GM06990 (cell line): ENCODE measurements around the gene RHBDD3.

Experiments used
- DNase-seq: peaks from one replicate; pipeline ENCODE4 v3.0.0-alpha.2; 2011; ENCODE audit not compliant: insufficient read length; ENCODE audit errors: extremely low read depth
- H3K27me3 ChIP-seq: replicated peaks from 2 replicates; pipeline ENCODE4 v1.6.0; 2011; ENCODE audit warnings: low read length; ENCODE audit not compliant: control insufficient read depth, insufficient read depth
- H3K36me3 ChIP-seq: 2 replicates; pipeline ENCODE4 v1.5.1; 2011; ENCODE audit warnings: low read length; ENCODE audit not compliant: control insufficient read depth, insufficient read depth
- H3K4me3 ChIP-seq: replicated peaks from 2 replicates; pipeline ENCODE4 v1.5.1; 2011; ENCODE audit warnings: low read depth, mild to moderate bottlenecking, control low read depth, low read length
- CTCF ChIP-seq: IDR thresholded peaks from 2 replicates; pipeline ENCODE4 v1.5.1; 2011; ENCODE audit warnings: low read length, control low read depth, mild to moderate bottlenecking, inconsistent platforms; ENCODE audit not compliant: insufficient read depth, poor library complexity, severe bottlenecking

Gene RHBDD3

DNA sequence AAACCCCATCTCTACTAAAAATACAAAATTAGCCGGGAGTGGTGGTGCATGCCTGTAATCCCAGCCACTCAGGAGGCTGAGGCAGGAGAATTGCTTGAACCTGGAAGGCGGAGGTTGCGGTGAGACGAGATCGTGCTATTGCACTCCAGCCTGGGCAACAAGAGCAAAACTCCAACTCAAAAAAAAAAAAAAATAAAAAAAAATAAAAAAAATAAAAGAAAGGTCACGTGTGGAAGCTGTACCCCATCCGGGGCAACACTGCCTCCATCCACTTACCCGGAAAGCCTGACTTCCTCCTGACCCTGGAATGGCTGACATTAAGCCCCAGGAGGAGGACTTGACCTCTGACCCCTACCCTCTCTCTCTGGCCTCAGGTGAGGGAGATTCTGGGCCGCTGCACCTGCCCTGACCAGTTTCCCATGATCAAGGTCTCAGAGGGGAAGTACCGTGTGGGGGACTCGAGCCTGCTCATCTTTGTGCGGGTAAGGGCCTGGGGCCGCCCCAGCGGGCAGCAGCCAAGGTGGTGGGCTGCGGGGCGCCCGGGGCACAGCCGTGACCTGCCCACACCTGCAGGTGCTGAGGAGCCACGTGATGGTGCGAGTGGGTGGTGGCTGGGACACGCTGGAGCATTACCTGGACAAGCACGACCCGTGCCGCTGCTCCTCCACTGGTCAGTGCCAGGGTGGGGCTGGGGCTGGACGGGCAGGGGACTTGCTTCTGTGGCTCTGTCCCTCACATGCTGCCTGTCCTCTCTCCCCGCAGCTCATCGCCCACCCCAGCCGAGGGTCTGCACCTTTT is 42.5 kb upstream of the RHBDD3 start:
- H3K36me3 ChIP-seq: no peaks in the 10 kb centered on the region
- peaks cover 1% of the 10 kb centered on the region for H3K27me3 ChIP-seq
- no peak for TF ChIP-seq CTCF
- no peak for DNase-seq
- H3K4me3 ChIP-seq: no peak overlapping the region

GRCh38 chr22:29309332-29310064 is 41.7 kb upstream of the RHBDD3 start:
- Histone ChIP-seq H3K4me3 (no peak overlapping the region), H3K36me3 (no peaks in the 10 kb centered on the region), H3K27me3 (peaks cover 1% of the 10 kb centered on the region)
- TF ChIP-seq CTCF: no peak
- DNase-seq: no peak

- no peak for DNase-seq
- H3K4me3 ChIP-seq: no peak overlapping the region
- no peak for TF ChIP-seq CTCF
- H3K27me3 ChIP-seq: no peaks in the 10 kb centered on the region; the same call in 1 of the 2 replicates
- H3K36me3 ChIP-seq: no peaks in the 10 kb centered on the region
Observed at GRCh38 chr22:29308791-29309262, 41.0 kb upstream of the RHBDD3 start.

GRCh38 chr22:29308148-29308790 is 40.5 kb upstream of the RHBDD3 start:
- DNase-seq: no peak
- no peak overlapping the region for H3K4me3 ChIP-seq
- no peaks in the 10 kb centered on the region for H3K36me3 ChIP-seq
- H3K27me3 ChIP-seq: no peaks in the 10 kb centered on the region; the same call in 1 of the 2 replicates
- TF ChIP-seq CTCF: no peak

GRCh38 chr22:29307596-29308147 is 39.9 kb upstream of the RHBDD3 start:
- H3K36me3 ChIP-seq: no peaks in the 10 kb centered on the region
- DNase-seq: no peak
- TF ChIP-seq CTCF: no peak
- no peaks in the 10 kb centered on the region; the same call in 1 of the 2 replicates for H3K27me3 ChIP-seq
- no peak overlapping the region for H3K4me3 ChIP-seq
